Measurements from ENCODE around the gene CELSR3. TPM values are rescaled to one million over a fixed set of nuclear protein-coding genes. Genes with fewer than 3 reads are reported as not detected.

CELSR3 gene
- polyA plus RNA-seq, 3 donors from 2014 or later, result 0.46 to 0.48 TPM; not detected in 1

DNA sequence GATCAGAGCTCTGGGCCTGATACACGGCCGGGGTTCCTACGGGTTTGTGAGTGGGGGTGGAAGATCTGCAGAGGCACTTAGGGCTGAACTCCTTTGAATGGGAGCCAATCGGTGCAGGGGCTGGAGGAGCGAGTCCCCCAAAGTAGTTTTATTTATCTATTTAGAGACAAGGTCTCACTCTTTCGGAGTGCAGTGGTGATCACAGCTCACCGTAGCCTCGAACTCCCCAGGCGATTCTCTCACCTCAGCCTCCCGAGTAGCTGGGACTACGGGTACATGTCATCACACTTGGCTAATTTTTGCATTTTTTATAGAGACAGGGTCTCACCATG, 1.6 kb upstream of the CELSR3 start:
- Mint-ChIP-seq H3K27me3 (ENCODE audit: low read depth in 3 of 3) (peaks cover 18 to 30% (median 20%) of the 10 kb centered on the region in 3 donors), H3K4me1 (peaks cover 18 to 26% of the 10 kb centered on the region in 2 donors), H3K36me3 (no peaks in the 10 kb centered on the region), H3K9me3 (peaks cover 0 to 2% (median 0%) of the 10 kb centered on the region in 6 donors), H3K27ac (peak overlapping the region in 2 of 6 donors; percentile 32 to 35), H3K4me3 (peak overlapping the region; percentile 76 to 89 (median 81))
- DNase-seq, result no peak

DNA sequence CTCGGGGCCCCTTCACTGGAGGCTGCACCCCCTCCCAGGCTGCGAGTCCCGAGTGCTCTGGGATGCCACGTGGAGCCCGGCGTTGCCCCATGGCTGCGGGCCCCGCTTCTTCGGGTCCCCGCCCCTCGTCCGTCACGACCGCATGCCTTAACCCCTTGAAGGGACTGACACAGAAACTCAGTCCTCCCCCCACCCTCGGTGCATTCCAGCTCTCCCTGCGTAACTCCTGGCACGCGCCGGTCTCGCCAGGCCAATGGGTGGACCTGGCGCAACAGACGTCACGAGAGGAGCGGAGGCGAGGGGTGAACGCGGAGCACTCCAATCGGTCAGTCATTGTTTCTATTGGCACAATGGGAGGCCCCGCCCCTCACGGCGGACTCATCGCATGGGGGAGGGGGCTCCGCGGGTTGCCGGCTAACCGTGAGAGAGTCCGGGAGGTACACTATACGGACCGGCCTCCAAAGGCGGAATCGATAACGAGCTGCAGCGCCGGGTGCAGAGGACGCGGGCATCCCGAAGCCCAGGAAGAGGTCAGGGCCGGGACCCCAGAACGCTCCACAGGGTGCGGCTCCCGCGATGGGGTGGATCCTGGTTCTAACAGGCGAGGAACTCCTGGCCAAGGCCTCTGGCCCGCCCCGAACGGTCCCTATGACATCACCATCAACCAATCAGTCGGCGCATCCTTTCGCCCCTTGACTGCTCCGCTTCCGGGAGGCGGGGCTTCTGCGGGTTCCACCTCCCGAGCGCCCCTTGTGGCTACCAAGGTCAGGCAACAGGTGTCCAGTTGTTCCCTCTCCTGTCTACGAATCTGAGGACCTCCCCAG, 1.0 kb upstream of the CELSR3 start:
- Mint-ChIP-seq H3K9me3 (peaks cover 0 to 2% (median 0%) of the 10 kb centered on the region in 6 donors), H3K4me3 (peak overlapping the region; percentile 76 to 89 (median 81)), H3K4me1 (peaks cover 18 to 26% of the 10 kb centered on the region in 2 donors), H3K36me3 (no peaks in the 10 kb centered on the region), H3K27ac (peak overlapping the region in 3 of 6 donors; percentile 32 to 46 (median 35)), H3K27me3 (ENCODE audit: low read depth in 3 of 3) (peaks cover 18 to 30% (median 26%) of the 10 kb centered on the region in 3 donors)
- peak; percentile 86 to 87 (median 86) for DNase-seq

DNA sequence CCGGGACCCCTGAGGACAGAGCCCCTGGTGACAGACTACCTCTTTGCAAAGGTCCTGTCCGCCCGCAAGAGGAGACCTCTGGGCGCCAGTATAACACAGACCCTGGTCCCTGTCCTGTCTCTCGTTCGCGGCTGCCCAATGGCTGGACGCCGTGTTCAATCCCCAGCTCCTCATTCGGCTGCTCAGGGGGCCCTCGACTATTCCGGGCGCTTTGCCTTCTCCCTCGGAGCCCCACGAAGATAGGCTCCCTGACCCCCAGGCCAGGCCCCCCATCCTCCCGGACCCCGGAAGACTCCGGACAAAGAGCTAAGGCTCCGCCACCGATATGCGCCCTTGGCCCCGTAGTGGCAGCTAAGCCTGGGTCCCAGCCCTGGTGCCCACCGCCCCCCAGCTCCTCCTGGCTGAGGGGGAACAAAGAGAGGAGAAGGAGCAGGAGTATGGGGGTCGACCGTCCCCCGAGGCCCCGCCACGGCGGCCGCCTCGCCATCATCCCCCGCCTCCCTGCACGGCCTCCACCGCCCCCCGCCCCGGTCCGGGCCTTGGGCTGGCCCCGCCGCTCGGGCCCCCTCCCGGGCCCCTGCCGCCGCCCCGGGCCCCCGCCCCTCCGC, 437 bp downstream of the CELSR3 start:
- DNase-seq, result no peak
- H3K27ac Mint-ChIP-seq, result no peak overlapping the region
- H3K4me1 Mint-ChIP-seq, result peaks cover 18 to 28% of the 10 kb centered on the region in 2 donors
- H3K27me3 Mint-ChIP-seq (ENCODE audit: low read depth in 3 of 3), result peaks cover 20 to 32% (median 31%) of the 10 kb centered on the region in 3 donors
- H3K9me3 Mint-ChIP-seq, result peaks cover 0 to 2% (median 0%) of the 10 kb centered on the region in 6 donors
- H3K4me3 Mint-ChIP-seq, result peak overlapping the region in 3 of 5 donors; percentile 60 to 68 (median 66)
- no peaks in the 10 kb centered on the region for H3K36me3 Mint-ChIP-seq

DNA sequence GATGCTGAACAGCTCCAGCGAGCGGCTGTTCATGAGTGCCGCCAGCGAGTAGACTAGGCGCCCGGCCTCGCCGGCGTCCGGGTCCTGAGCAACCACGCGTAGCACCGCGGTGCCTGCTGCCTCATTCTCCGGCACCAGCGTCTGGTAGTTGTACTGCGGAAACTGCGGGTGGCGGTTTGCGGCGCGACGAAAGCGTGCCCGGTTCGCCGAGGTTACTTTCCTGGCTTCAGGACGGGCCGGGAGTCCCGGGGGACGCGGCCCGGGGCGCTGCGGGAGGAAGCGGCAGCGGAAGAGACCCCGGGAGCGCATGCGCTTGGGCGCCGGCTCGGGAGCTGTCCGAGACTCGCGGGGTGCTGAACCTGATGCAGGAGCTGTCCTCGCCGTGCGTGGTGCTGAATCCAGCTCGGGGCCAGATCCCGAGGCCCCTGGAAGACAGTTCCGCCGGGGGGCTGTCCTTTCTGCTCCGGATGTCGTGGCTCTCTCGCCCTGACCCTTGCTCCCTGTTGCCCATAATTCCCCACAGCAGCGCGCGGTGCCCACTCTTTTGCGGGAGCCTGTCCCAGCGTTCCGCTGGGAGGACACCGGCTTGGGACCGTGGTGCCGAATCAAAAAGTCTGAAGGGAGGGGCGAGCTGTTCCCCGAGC, 1.1 kb downstream of the CELSR3 start:
- H3K36me3 Mint-ChIP-seq, result no peaks in the 10 kb centered on the region
- no peak overlapping the region for H3K27ac Mint-ChIP-seq
- DNase-seq, result peak; percentile 73 to 80 (median 74)
- peaks cover 0 to 2% (median 0%) of the 10 kb centered on the region in 6 donors for H3K9me3 Mint-ChIP-seq
- H3K4me3 Mint-ChIP-seq, result peak overlapping the region; percentile 60 to 68 (median 62)
- H3K27me3 Mint-ChIP-seq (ENCODE audit: low read depth in 3 of 3), result peaks cover 20 to 32% (median 31%) of the 10 kb centered on the region in 3 donors
- peaks cover 18 to 31% of the 10 kb centered on the region in 2 donors for H3K4me1 Mint-ChIP-seq

DNA sequence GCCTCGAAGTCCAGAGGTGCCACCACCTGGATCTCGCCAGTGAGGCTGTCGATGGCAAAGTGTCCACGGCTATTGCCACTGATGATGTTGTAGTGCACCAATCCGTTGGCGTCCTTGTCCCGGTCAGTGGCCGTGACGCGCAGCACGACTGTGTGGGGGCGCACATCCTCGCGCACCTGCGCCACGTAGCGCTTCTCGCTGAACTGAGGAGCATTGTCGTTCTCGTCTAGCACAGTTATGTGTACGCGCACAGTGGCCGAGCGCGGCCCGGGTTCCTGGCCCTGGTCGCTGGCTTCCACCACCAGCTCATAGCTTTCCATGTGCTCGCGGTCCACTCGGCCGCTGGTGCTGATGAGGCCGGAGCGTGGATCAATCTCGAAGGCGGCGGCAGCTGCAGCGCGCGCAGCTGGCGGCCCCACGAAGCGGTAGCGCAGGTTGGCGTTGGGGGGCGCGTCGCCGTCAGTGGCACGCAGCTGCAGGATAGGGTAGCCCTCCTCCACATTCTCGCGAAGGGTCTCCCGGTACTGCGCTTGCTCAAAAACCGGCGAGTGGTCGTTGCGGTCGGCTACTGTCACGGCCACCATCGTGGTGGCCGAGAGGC, 1.8 kb downstream of the CELSR3 start:
- no peak for DNase-seq
- H3K9me3 Mint-ChIP-seq, result peaks cover 0 to 2% (median 0%) of the 10 kb centered on the region in 6 donors
- H3K27me3 Mint-ChIP-seq (ENCODE audit: low read depth in 3 of 3), result peaks cover 20 to 32% (median 31%) of the 10 kb centered on the region in 3 donors
- H3K4me3 Mint-ChIP-seq, result peak overlapping the region in 1 of 5 donors; percentile 17
- H3K4me1 Mint-ChIP-seq, result peaks cover 18 to 32% of the 10 kb centered on the region in 2 donors
- H3K36me3 Mint-ChIP-seq, result no peaks in the 10 kb centered on the region
- no peak overlapping the region for H3K27ac Mint-ChIP-seq

DNA sequence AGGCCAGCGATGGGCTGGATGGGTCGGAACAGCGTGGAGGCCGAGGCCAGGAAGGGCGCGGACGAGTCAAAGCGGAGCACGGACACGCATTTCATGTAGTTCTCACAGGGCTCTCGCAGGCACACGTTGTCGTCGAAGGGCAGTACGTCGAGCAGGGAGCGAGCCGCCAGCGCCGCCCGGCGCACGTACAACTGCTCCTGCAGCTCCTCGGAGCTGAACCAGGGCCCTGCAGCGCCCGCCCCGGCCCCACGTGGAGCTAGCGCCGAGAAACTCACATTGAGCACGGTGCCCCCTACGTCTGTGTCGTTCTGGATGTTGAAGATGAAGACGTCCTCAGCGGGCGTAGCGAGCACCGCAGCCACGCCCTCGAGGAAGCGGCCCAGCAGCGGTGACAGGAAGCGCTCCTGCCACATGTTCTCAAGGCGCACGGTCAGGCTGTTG, 5.8 kb downstream of the CELSR3 start:
- Mint-ChIP-seq H3K4me3 (peak overlapping the region; percentile 70 to 74 (median 73)), H3K27ac (peak overlapping the region in 3 of 6 donors; percentile 46 to 77 (median 65)), H3K4me1 (peaks cover 0 to 22% of the 10 kb centered on the region in 2 donors), H3K27me3 (ENCODE audit: low read depth in 3 of 3) (peaks cover 8 to 18% (median 17%) of the 10 kb centered on the region in 3 donors), H3K9me3 (no peaks in the 10 kb centered on the region), H3K36me3 (no peaks in the 10 kb centered on the region)
- DNase-seq, result peak in 2 of 3 donors; percentile 17 to 50

DNA sequence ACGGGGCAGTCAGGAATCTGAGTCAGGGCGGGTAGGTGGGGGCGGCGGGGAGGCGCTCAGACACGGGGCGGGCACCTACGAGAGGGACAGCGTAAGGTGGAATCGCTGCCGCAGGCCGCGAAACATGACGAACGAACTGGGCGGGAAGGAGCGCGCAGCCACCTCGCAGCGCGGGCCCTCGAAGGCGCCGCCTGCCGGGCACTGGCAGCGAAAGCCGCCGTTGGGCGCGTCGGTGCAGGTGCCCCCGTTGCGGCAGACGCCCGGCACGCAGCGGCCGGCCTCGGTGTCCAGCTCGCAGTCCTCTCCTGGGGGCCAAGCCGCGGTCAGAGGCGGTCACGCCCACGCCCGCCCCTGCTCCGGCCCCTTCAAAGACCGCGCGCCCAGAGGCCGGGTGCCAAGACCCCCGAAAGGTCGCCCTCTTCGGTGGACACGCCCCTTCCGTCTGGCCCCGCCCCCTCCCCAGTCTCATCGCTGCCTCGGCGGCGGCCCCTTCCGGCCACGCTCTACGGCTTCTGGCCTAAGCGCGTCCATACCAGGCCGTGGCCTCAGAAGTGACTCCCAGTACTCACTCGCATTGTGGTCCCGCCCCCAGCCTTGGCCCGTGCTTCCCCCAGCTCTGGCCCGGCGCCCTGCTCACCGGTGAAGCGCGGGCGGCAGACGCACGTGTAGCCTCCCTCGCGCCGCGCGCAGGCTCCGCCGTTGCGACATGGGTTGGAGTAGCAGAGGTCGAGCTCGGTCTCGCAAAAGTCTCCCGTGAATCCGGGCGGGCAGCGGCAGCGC, 6.4 kb downstream of the CELSR3 start:
- Mint-ChIP-seq H3K9me3 (no peaks in the 10 kb centered on the region), H3K27me3 (ENCODE audit: low read depth in 3 of 3) (peaks cover 6 to 14% (median 11%) of the 10 kb centered on the region in 3 donors), H3K4me1 (peaks cover 0 to 18% of the 10 kb centered on the region in 2 donors), H3K4me3 (peak overlapping the region; percentile 73 to 83 (median 77)), H3K27ac (peak overlapping the region; percentile 61 to 84 (median 74)), H3K36me3 (no peaks in the 10 kb centered on the region)
- peak; percentile 82 to 87 (median 85) for DNase-seq

DNA sequence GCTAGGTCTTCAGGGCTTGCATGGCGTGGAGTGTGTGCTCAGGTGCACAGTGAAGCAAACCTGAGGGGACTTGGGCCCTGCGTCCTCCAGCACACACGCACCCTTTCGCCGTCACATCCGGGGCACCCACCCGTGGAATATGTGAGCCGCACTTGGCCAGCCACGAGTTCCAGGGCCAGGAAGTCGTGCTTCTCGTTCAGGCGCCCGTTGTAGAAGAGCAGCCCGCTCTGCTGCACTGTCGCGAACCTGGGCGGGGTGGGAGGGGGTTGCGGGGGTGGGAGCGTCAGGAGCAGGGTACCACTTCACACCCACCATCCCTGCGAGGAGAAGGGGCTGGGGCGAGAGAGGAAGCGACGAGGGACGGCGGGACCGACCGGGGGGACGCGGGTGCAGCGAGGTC, 7.1 kb downstream of the CELSR3 start:
- Mint-ChIP-seq H3K27me3 (ENCODE audit: low read depth in 3 of 3) (peaks cover 2 to 14% (median 10%) of the 10 kb centered on the region in 3 donors), H3K4me1 (peaks cover 0 to 18% of the 10 kb centered on the region in 2 donors), H3K9me3 (no peaks in the 10 kb centered on the region), H3K27ac (peak overlapping the region; percentile 61 to 84 (median 69)), H3K36me3 (no peaks in the 10 kb centered on the region), H3K4me3 (peak overlapping the region; percentile 73 to 83 (median 77))
- DNase-seq, result peak; percentile 38 to 54 (median 43)

DNA sequence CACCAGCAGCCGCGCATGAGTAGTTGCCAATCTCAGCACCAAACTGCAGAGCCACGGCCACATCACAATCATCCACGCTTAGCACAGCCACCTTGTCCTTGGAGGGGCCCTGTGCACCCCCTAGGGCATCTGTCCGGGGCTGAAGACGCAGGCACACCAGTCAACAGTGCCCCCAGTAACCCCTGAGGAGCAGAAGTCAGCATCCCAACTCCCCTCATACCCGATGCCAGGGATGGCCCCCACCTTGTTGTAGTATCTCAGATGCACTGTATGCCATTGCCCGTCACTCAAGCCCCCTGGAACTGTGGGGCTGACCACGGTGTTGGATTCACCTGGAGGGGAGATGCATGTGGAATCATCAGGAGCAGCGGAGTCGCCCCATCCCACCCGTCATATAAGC, 7.6 kb downstream of the CELSR3 start:
- DNase-seq, result no peak
- no peaks in the 10 kb centered on the region for H3K9me3 Mint-ChIP-seq
- no peaks in the 10 kb centered on the region for H3K36me3 Mint-ChIP-seq
- H3K27me3 Mint-ChIP-seq (ENCODE audit: low read depth in 3 of 3), result peaks cover 2 to 14% (median 6%) of the 10 kb centered on the region in 3 donors
- H3K4me3 Mint-ChIP-seq, result peak overlapping the region; percentile 72 to 83 (median 74)
- H3K27ac Mint-ChIP-seq, result peak overlapping the region; percentile 40 to 80 (median 62)
- H3K4me1 Mint-ChIP-seq, result peaks cover 0 to 18% of the 10 kb centered on the region in 2 donors

DNA sequence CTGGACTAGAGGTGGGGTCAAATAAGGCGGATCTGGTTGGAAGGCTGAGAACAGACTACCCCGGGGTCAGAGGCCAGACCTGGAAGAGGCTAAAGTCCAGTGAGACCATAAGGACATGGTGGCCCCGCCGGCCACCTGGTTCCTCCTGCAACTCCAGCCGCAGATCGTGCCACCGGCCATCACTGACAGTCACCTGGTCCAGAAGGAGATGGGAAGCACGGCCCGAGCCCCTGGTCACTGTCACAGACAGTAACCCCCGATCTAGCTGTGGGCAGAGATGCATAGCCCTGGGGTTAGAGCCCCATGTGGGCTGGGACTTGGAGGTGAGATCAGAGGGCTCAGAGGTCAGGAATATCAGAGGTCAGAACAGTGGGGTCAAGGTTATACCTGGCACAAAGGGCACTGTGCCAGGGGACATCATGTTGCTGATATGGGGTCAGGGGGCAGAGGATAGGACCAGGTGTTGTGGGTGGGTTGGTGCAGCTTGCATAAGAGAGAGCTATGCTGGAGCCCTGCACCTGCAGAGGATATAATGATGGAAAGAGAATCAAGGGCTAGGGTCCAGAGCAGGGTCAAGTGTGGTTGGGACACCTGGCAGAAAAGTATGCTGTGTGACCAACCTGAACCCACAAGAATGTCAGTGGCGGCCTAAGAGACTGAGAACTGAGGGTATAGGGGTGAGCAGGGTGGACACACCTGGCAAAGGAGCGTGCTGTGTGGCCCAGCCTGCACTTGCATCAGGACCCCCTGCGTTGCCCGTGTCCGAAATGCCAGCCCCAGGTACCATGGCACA, 9.6 kb downstream of the CELSR3 start:
- Mint-ChIP-seq H3K9me3 (no peaks in the 10 kb centered on the region), H3K27ac (no peak overlapping the region), H3K36me3 (no peaks in the 10 kb centered on the region), H3K27me3 (ENCODE audit: low read depth in 3 of 3) (peaks cover 2 to 7% (median 2%) of the 10 kb centered on the region in 3 donors), H3K4me3 (no peak overlapping the region), H3K4me1 (peaks cover 0 to 16% of the 10 kb centered on the region in 2 donors)
- no peak for DNase-seq

DNA sequence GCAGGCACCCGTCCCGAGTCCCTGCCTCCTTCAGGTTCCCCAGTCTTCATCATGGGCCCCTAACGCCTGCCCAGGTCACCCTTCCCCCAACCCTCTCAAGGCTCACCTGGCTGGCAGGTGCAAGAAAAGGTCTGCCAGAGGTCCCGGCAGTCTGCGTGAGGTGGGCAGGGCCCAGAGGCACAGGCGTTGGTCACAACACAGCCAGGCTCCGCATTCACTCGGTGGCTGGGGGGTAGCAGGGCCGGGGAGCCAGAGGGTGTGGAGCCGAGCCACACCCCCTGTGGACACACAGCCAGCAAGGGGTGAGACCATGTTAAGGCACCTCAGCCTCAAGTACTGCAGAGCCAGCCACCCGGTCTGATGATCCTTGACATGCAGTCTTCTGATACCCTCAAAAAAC, 10.9 kb downstream of the CELSR3 start:
- Mint-ChIP-seq H3K9me3 (no peaks in the 10 kb centered on the region), H3K4me1 (peaks cover 0 to 10% of the 10 kb centered on the region in 2 donors), H3K27ac (no peak overlapping the region), H3K4me3 (no peak overlapping the region), H3K27me3 (ENCODE audit: low read depth in 3 of 3) (peaks cover 0 to 2% (median 0%) of the 10 kb centered on the region in 3 donors), H3K36me3 (no peaks in the 10 kb centered on the region)
- no peak for DNase-seq

DNA sequence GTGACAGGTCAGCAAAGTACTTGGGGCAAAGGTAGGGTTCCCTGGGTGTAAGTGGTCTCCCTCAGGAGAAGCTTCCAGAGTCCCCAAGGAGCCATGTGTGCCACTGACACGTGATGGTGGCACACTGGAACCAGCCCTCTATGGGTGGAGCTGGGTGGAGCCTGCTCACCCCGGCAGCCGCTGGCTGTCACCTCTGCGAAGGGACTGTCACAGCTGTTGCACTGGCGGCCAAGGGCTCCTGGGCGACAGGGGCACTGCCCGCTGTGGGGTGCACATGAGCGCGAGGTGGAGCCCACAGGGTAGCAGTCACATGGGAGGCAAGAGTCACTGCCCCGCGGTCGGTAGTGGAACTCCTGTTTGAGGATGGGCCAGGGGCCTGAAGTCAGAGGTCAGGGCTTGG, 12.0 kb downstream of the CELSR3 start:
- H3K27me3 Mint-ChIP-seq (ENCODE audit: low read depth in 3 of 3), result peaks cover 0 to 2% (median 0%) of the 10 kb centered on the region in 3 donors
- no peak overlapping the region for H3K4me3 Mint-ChIP-seq
- H3K9me3 Mint-ChIP-seq, result no peaks in the 10 kb centered on the region
- no peak for DNase-seq
- peaks cover 0 to 9% of the 10 kb centered on the region in 2 donors for H3K4me1 Mint-ChIP-seq
- H3K27ac Mint-ChIP-seq, result peak overlapping the region in 1 of 6 donors; percentile 62
- no peaks in the 10 kb centered on the region for H3K36me3 Mint-ChIP-seq
